ENCODE measurements around the gene DAPL1.
A peak's percentile ranks its signal among the peaks of the same experiment; 100 is the strongest.

DAPL1 gene, protein sequence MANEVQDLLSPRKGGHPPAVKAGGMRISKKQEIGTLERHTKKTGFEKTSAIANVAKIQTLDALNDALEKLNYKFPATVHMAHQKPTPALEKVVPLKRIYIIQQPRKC

DNA sequence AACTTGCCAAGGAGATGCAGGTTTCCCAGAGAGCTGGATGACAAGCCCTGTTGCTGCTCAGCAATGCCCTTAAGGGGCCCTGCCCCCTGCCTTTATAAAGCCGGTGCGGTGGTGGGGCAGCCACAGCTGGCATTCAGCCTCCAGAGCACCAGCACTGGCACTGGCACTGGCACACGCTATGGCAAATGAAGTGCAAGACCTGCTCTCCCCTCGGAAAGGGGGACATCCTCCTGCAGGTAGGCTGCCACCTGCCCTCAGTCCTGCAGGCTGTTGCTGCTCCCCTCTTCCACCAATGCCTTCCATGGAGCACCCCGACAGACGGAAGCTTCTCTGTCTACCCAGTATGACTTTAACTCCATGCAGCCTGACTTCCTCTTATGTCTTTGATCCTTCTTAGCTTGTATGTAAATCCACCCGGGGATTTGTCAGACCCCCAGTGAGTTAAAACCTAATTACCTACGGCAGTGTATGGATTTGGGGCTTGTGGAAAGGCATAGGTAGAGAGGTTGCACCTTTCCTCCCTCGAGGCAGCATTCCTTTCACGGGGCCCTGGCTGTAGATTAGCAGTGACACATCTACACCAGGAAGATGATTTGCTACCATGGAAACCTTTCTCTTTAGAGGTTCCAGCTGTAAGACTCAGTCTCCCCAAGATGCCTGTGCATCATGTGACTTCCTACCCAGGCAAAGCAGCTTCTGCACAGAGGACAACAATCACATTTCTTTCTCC lies at the start of gene DAPL1:
Gene DAPL1 (plus strand): TSS at position 123 of the 730 bp plus-strand sequence. CDS start 56 bp downstream, at position 179.
- no peak for DNase-seq (ENCODE audit: low read depth, low spot score)
- no peak within 1 kb of the TSS for H3K27ac ChIP-seq

DNA sequence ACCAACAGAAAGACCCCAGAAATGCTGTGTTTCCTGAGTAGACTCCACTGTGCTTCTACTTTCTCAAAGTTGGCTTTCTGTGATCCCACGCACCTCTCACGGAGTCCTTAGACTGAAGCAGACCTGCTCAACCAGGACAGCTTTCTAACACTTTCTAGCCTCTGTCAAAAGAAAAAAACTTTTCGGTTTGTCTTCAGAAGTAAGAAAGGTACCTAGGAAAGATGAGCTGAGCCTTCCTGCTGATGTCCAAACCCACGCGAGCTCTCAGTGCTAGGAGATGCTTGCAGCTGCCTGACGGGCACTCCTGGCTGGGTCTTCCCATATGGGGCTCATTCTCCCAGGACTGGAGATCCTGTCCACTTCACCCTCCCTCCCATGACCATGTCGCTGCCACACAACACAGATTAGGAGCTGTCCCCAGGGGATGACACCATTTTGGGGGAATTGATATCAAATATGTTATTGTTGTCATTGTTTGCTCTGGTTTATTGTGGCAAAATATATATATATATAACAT lies 49.2 kb upstream of the DAPL1 start:
- no peak for DNase-seq (ENCODE audit: low read depth, low spot score)

DNA sequence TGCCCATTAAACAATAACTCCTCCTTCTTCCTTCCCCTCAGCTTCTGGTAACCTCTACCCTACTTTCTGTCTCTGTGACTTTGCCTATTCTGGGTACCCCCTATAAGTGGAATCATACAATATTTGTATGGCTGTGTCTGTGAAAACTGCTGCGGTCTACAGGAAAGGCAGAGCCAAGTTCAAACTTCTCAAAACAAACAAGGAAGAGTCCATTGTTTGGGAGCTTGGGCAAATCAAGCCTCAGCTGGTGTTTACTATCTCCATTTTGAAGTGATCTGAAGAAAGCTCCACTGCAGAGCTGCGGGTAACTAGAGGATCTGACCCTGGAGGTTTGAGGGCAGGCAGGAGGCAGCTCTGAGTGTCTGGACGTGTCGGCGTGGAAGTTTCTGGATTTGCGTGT lies 48.6 kb upstream of the DAPL1 start:
- no peak overlapping the region for H3K27ac ChIP-seq
- DNase-seq (ENCODE audit: low read depth, low spot score), result no peak

More for the DNA sequence above, 49.2 kb upstream of the DAPL1 start:
- no peak overlapping the region for H3K27ac ChIP-seq

DNA sequence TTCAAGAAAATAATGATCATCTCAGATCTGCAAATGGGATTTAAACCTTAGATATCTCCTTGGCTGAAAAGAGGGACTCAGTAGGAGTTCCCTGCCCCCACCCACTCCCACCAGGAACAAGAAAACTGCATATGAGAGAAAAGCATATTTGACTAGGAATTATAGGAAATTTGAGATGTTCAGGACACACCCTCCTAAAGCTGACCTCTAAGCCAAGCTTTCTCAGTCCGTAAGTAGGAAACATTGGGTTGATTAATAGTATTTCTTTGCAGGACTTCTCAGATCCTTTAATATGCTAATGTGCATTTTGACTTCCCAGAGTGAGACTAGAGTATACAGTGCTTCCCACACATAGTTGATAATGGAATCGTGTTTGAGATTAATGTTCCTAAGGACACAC lies 47.8 kb upstream of the DAPL1 start:
- no peak overlapping the region for H3K27ac ChIP-seq
- DNase-seq (ENCODE audit: low read depth, low spot score), result no peak

DNA sequence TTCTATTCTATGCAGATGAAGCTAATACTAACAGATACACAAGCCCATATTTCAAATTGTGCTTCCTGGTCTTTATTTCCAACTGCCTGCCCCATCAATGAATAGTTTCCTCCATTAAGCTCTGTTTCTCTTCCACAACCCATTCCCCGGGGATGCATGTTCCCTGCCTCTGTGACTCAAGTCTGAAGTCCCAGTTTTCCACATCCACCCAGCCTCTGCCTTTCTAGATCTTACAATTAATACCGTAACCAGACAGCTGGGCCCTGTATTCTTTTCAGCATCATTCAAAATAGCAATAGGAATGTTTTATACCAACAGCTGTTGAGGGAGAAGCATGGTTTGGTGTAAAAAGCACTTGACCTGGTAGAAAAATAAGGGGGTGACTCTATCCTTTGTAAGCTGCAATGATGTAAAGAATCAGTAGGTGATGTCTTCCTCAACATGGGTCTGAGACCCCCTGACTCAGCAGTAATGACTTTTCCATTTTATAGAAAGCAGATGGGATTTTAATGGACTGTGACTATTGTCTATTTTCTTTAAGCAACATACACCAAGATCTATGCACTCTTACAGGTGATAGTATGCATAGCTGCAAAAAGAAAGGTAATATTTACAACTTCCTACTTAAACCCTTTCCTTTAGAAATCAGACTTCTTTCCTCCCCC lies 46.1 kb upstream of the DAPL1 start:
- no peak for DNase-seq (ENCODE audit: low read depth, low spot score)
- H3K27ac ChIP-seq, result no peak overlapping the region

DNA sequence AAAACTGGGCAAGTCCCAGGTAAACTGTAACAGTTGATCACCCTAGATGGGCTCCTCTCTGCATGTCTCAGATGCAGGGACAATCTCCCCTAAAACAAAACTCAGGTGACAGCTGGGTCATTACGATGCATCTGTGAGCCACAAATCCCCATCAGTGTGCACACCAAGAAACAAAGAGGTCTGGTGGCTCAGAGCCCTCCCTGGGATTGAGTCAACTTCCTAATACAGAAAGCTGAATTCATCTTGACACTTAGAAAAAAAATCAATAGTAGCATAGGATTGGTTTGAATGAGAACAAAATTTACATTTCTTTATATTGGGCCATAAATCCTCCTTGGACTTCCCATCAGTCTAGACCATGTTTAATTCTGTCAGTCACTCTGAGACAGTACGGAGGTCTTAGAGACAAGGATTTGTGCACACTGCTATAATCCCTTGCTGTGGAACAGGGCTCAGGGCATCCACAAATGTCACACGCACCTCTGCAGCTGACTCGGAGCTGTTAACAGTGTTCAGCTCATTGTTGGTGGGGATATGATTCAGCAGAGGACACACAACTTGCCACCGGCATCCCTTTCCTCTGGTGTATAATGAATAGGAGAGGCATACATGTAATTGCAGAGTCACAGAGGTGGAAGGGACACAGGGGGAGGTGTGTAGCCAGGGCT lies 44.5 kb upstream of the DAPL1 start:
- no peak for DNase-seq (ENCODE audit: low read depth, low spot score)
- no peak overlapping the region for H3K27ac ChIP-seq

DNA sequence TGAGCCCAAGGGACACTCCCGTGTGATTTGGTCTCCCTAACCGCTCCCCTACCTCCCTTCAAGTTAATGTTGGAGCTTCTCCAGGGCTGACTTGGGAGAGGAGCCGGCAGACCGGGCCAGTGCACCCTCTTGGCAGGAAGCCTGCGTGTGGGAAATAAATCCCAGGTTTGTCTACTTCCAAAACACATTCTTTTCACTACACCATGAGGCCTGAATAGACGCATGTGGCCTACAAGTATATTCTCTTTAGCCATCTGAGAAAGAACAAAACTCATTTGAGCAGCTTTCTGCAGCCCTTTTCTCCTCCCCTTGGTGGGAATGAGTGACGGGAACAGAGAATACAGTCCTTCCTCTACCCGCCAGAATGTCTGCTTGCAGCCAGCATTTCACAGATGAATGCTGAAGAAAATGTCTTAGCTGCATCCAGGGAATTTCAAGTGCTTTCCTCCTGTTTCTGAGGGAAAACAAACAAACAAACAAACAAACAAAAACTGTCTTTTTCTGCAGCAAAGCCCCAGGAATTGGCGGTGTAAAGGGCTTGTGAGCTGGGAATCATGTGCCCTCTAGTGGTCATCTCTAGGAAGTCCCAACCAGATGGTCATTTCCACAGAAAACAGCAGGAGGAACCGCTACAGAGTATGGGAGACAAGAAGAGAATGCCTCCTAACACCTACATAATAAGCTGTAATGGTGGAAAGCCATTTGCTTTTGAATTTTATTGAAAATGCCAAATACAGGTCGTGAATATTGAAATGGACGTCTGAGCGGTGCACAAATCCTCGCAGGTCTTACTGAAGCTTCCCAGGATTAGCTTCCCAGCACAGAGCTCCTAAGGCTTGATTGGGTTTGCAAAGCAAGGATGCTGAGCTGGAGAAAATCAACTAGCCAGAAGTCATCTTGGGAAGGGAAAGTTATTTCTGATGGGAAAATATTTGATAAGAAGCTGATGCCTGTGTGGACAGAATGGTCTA lies 41.2 kb upstream of the DAPL1 start:
- no peak for DNase-seq (ENCODE audit: low read depth, low spot score)
- H3K27ac ChIP-seq, result no peak overlapping the region

DNA sequence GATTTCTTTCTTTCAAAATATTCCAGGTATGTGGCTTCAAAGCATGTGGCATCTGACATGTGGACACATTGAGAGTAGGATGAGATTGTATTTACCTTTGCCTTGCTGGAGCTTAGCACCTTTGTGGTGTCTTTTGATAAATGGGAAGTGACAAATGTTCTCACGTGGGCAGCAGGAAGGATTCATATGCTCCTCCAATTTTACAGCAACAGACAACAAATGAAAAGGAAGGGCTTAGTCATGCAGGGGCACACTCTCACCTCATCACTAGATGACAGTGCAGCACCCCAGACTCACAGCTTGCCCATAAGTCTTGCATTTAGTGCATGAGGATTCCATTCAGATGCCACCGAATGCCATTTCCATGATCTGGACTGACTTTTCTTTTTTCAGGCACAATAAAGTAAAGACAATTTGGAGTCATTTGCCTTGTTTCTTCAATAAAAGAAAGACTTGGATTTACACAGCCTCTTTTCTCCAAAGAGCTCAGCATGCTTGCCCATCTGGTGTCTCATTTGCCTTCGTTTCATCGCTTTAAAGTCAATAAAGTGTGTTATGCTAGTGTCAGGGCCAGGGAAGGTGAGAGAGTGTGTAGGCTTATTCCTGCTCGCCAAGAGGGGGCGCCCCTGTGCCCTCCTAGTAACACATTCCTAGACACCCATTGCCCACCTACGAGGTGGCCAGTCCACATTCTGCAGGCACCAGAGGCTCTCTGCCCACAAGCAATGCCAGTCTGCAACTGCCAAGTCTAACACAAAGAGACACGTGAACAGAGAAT lies 39.6 kb upstream of the DAPL1 start:
- DNase-seq (ENCODE audit: low read depth, low spot score), result no peak

DNA sequence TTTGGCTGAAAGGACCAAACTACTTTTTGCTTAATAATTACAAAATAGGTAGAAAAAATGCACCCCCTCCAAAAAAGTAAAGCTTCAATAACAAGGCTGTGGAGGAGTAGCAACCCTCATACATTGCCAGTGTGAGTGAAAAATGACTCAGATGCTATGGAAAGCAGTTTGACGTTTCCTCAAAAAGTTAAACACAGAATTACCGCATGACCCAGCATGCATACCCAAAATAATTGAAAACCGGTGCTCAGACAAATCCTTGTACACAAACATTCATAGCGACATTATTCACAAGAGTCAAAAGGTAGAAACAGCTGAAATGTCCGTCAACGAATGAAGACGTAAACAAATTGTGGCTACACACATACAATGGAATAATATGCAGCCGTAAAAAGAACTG lies 38.8 kb upstream of the DAPL1 start:
- no peak overlapping the region for H3K27ac ChIP-seq
- no peak for DNase-seq (ENCODE audit: low read depth, low spot score)

More for the DNA sequence above, 39.6 kb upstream of the DAPL1 start:
- no peak overlapping the region for H3K27ac ChIP-seq

DNA sequence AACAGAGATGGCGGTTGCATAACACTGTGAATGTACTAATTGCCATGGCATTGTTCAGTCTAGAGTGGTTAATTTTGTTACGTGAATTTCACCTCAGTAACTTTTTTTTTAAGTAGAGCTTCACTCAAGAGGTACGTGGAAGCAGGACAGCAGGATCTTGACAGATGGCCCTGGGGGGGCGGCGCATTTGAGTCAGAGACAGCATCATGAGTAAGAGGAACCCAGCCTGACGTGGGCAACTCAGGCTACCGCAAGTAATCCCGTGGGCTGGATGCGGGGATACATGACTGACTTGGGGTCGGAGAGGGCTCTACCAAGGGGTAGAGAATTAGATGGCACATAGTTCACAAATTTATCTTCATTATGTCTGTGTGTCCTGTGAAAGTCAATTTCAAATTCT lies 38.1 kb upstream of the DAPL1 start:
- DNase-seq (ENCODE audit: low read depth, low spot score), result no peak
- H3K27ac ChIP-seq, result no peak overlapping the region

DNA sequence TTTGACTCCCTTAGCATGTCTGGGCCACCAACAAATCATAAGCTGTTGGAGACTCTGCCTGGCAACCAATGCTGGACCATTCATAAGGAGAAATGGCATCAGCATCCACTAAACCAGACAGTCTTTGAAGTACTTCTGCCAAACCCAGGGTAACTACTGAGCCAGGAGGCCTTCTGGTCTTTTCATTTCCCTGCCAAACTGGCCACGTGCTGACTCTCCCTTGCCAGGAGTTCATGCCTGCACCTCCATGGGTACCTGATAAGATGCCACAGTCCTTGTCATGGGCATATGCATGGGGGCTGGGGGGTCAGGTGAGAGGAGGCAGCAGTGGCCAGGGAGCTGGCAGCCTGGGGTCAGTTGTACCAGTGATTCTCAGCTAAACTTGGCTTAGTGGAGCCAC lies 34.2 kb upstream of the DAPL1 start:
- no peak for DNase-seq (ENCODE audit: low read depth, low spot score)
- H3K27ac ChIP-seq, result peak overlapping the region; percentile 94

DNA sequence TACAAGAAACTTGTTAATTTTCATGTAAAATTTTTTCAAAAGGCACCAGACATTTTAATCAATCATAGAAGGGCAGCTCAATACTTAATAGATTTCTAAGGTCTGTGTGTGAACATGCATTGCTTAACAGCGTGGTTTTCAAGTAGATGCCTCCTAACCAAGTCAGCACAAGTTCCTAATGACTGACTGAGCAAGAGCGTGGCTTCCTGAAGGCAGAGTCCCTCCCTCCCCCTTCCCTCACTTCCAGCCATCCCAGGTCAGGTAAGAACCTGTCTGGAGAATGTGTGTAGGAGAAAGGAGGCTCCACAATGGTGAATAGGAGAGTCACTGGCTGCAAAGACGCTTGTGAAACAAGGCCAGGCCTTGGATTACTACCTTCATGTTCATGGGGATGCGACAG lies 33.5 kb upstream of the DAPL1 start:
- peak overlapping the region; percentile 94 for H3K27ac ChIP-seq
- peak; percentile 98 for DNase-seq (ENCODE audit: low read depth, low spot score)

DNA sequence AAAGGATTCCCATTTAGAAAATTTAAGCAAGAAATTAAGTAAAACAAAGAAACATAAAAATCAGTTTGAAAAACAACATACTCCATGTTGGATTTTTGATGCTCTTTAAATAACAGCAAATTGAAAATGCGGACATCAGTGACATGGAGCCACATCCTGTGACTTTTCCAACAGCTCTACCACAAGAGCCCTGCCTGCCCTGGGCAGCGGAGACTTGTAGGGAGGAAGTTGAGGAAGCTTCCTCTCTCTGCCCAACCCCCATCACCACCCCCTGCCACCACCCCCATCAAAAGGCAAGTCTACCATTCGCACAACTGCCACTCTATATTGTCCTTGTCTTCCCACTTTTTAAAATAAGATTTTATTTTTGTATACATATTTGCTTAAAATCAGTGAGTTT lies 32.8 kb upstream of the DAPL1 start:
- H3K27ac ChIP-seq, result peak overlapping the region; percentile 94

DNA sequence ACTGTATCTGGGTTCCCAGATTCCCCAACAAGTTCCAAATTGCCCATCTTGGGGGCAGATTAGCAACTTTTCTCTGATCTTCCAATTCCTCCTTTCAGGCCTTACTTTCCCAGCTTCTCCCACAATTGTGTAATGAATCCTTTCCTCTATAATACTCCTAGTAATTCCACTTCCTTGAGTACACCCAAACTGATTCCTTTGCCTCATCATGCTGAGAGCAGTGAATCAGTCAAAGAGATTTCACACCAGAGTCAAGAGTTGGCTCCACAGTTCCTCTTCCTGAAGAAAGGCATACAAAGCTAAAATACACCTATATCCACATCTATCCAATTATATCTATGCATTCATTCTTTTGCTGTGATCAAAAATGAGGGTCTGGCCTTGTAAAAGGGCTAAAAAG lies 28.6 kb upstream of the DAPL1 start:
- H3K27ac ChIP-seq, result peak overlapping the region; percentile 19
- no peak for DNase-seq (ENCODE audit: low read depth, low spot score)

More for the DNA sequence above, 32.8 kb upstream of the DAPL1 start:
- DNase-seq (ENCODE audit: low read depth, low spot score), result no peak

DNA sequence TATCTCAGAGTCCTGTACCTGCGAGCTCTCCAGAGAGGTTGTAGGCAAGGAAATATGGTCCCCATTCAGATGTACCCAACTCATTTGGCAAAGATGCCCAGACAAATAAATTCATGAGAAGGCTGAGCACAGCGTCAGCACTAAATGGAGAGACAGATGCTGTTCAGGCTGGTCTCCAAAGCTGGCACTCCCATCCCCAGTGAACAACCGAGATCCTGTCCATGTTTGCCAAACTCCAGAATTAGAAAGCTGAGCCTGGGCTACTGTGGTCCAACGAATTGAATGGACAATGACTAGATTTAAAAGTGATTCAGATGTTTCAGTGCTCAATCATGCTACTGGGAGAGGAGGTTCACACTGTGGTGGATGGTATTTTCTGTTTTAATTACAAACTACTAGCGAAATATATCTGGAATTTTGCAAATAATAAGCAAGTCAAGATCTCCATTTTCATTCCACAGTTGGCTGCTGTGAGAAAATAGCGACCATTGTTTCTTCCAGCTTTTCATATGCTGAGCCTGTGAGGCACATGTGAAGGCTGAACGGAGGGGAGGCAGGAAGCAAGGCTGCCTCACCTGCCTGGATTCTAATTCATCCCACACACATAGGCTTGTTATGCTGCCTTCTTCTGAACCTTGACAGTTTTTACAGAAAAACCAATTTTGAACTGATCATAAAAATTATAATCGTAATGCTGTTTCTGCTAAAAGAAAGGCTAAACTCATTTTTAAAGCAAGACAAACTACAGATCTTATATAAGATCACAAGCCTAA lies 22.6 kb upstream of the DAPL1 start:
- no peak for DNase-seq (ENCODE audit: low read depth, low spot score)
- no peak overlapping the region for H3K27ac ChIP-seq

DNA sequence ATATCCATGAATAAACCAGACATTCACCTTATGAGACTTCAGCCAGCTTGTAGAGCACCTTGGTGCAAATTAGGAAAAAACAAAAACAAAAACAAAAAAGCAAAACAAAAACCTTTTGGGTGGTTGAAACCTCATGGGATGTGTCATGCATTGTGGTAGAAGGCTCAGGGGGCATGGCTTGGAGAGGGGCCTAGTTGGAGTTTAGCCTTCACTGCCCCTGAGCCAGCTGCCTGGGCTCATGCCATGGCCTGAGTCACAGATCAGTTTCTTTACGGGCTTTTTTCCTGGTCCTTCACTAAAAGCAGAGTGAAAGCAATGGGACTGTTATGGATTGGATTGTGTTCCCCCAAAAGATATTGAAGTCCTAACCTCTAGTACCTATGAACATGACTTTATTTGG lies 22.0 kb upstream of the DAPL1 start:
- no peak overlapping the region for H3K27ac ChIP-seq
- DNase-seq (ENCODE audit: low read depth, low spot score), result no peak

DNA sequence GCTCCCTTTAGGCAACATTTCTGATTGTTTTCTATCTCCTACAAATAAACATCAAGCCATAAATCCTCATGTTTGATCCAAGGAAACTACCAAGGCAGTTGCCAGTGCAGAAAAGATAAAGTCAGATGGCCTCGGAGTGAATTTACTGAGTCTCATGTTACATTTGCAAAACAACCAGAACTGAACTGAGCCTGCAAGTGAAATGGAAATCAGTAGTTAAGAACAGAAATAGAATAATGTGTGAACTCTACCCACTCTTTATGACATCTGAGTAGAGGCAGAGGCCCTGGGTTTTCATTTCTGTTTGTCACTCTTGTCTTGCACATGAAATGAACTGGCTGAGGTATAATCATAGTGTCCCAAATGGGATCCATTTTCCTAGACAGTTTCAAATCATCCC lies 20.4 kb upstream of the DAPL1 start:
- DNase-seq (ENCODE audit: low read depth, low spot score), result no peak
- no peak overlapping the region for H3K27ac ChIP-seq

DNA sequence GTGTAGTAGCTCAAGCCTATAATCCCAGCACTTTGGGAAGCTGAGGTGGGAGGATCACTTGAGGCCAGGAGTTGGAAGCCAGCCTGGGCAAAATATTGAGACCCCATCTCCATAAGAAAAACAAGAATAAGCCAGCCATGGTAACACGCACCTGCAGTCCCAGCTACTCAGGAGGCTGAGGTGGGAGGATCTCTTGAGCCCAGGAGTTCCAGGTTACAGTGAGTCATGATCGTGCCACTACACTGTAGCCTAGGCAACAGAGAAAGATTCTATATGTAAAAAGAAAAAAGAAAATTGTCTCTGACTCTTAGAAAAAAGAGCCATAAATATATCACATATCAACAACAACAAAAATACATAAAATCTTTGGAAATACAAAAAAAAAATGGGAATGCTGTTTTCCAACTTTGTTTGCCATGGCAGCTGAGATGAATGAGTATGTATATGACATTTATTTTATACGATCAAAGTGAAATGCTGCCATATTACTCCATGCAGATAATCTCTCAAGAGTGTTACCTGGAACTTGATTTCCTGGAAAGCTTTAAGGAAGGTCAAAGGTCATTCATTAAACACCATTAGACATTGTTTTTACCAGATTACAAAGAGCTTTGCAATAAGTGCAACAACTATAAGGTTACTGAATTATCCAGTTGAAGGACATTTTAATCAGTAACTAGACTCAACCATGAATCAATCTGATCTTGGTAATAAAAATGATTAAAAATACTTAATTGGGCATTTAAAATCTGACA lies 19.7 kb upstream of the DAPL1 start:
- H3K27ac ChIP-seq, result no peak overlapping the region
- DNase-seq (ENCODE audit: low read depth, low spot score), result no peak

All from epithelial cell of prostate (primary cell).